Adrenal gland (tissue), 5 donors: ENCODE results near the gene PPP2R2C.

ENCODE experiments used
- POLR2A ChIP-seq, 2 donors: fragments of 450-650 bp; IDR thresholded peaks; one replicate each; pipeline ENCODE4 v1.6.1; 2017; ENCODE audit warnings: antibody characterized with exemption in 2 of 2, mild to moderate bottlenecking in 2 of 2, moderate library complexity in 1 of 2
- TF ChIP-seq, protein P1 (sequence below), 6 experiments: fragments of 450-650 bp in 4 of 6; fragments of 200-600 bp in 2 of 6; sonication (generic) in 1 of 6; IDR thresholded peaks; 1 replicate in 5 of 6; 2 replicates in 1 of 6; pipeline versions ENCODE4 v1.5.1 to v1.8.0; 2016 to 2021; ENCODE audit warnings: antibody characterized with exemption in 6 of 6, mild to moderate bottlenecking in 2 of 6, moderate library complexity in 1 of 6
- donor health status: DM: no; HTN: no; CAD: no.

DNA sequence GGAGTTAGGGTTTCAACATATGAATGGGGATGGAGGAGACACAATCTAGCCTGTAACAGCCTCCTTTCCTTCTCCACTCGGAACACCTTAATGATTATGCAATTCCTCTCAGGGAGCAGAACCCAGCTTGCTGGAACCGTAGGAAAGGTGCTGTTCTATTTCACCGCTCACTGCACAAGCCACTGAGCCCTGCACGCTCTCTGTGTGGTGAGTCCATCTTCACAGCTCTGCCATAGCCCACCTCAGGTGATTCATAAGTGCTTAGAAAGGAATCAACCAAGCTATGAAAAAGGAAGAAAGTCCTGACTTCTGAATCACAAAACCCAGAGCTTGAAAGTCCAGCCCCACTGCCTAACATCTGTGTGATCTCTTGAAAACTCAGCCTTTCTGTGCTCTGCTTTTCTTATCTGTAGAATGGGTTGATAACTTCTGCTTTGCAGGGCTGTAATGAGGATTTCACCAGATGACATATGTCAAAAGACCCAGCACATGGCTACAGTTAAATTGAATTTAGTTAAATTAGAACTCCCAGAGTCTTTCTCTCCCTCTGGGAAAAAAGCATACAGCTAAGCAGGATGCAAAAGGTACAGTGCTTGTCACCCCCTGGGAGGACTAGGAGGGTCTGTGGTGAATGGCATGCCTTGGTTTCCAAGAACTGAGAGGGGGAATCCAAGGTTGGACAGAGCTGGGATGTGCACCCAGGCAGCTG lies 111.2 kb downstream of the PPP2R2C start:
- TF ChIP-seq, protein P1, sequence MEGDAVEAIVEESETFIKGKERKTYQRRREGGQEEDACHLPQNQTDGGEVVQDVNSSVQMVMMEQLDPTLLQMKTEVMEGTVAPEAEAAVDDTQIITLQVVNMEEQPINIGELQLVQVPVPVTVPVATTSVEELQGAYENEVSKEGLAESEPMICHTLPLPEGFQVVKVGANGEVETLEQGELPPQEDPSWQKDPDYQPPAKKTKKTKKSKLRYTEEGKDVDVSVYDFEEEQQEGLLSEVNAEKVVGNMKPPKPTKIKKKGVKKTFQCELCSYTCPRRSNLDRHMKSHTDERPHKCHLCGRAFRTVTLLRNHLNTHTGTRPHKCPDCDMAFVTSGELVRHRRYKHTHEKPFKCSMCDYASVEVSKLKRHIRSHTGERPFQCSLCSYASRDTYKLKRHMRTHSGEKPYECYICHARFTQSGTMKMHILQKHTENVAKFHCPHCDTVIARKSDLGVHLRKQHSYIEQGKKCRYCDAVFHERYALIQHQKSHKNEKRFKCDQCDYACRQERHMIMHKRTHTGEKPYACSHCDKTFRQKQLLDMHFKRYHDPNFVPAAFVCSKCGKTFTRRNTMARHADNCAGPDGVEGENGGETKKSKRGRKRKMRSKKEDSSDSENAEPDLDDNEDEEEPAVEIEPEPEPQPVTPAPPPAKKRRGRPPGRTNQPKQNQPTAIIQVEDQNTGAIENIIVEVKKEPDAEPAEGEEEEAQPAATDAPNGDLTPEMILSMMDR (IDR thresholded peaks at IDR 0.05) = no peak
- TF ChIP-seq POLR2A (IDR thresholded peaks at IDR 0.05) = no peak
